ENCODE data around the gene HNF1A.

HNF1A gene

DNA sequence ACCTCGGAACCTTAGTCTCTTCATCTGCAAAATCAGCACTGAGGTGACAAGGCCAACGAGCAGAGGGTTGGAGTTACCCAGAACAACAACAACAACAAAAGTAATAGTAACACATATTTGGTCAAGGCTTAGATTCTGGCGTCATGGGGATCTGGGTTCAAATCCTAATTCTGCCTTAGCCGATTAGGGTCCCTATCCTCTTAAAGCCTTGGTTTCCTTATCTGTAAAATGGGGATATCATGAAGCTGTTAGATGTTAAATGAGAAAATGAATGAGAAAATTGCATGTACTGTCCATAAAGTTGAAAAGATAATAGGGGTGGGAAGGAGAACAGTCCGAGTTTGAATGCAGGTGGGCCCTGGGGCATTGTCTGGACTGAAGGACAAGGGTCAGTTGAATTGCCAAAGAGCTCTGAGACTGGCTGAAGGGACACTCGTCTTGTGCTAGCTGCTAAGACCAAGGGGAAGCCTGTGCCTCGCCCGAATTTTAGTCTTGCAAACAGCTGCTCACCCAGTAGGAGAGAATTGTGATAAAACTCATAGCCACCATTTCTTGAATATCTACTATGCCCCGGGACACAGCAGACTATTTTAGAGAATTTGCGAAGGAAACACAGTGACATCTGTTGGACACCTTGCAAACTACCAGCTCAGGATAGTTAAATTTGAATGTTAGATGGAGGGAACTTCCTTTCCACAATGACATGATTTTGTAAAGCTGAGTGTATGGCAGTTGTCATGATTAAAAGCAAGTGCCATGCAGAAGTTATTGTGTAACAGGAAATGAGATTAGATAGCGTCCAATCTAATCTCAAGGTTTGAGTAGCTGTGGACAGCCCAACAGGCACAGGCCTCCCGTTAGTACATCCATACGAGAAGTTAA lies 6.8 kb upstream of the HNF1A start:
- no peak for DNase-seq
- Mint-ChIP-seq H3K27me3 (ENCODE audit: low read depth, poor library complexity) (peaks cover 15% of the 10 kb centered on the region), H3K9me3 (no peaks in the 10 kb centered on the region), H3K4me1 (peaks cover 14% of the 10 kb centered on the region), H3K27ac (no peak overlapping the region), H3K4me3 (no peak overlapping the region), H3K36me3 (ENCODE audit: low read depth) (no peaks in the 10 kb centered on the region)
- TF ChIP-seq, protein P1, sequence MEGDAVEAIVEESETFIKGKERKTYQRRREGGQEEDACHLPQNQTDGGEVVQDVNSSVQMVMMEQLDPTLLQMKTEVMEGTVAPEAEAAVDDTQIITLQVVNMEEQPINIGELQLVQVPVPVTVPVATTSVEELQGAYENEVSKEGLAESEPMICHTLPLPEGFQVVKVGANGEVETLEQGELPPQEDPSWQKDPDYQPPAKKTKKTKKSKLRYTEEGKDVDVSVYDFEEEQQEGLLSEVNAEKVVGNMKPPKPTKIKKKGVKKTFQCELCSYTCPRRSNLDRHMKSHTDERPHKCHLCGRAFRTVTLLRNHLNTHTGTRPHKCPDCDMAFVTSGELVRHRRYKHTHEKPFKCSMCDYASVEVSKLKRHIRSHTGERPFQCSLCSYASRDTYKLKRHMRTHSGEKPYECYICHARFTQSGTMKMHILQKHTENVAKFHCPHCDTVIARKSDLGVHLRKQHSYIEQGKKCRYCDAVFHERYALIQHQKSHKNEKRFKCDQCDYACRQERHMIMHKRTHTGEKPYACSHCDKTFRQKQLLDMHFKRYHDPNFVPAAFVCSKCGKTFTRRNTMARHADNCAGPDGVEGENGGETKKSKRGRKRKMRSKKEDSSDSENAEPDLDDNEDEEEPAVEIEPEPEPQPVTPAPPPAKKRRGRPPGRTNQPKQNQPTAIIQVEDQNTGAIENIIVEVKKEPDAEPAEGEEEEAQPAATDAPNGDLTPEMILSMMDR (IDR thresholded peaks at IDR 0.05) = peak; percentile 71

DNA sequence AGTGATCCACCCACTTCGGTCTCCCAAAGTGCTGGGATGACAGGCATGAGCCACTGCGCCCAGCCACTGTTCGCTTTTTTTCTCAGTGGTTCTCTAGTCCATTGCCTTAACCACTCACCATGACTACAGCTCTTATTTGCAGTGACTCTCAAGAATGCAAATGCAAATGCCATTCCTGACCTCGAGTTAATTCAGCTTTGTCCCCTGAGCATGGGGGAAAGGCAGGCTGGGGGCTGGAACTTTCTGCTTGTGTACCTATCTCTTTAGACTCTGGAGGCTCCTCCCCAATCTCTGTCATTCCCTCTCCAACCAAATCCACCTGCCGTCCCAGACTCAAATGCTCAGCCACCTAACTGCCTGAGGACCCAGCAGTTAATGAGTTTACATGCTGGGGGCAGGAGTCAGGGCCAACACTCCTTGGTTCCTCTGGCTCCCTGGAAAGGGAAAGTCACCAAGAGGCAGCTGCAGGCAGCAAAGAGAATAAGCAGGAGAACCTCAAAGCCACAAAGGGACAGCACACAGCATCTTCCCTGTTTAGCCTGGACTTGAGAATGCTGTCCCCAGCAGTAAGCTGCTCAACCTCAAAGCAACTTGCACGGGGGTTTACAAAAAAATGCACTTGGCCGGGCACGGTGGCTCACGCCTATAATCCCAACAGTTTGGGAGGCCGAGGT lies 5.3 kb upstream of the HNF1A start:
- H3K9me3 Mint-ChIP-seq = no peaks in the 10 kb centered on the region
- DNase-seq = no peak
- TF ChIP-seq, protein P1 (IDR thresholded peaks at IDR 0.05) = no peak
- H3K27ac Mint-ChIP-seq = no peak overlapping the region
- H3K4me1 Mint-ChIP-seq = peaks cover 10% of the 10 kb centered on the region
- H3K4me3 Mint-ChIP-seq = no peak overlapping the region
- H3K36me3 Mint-ChIP-seq (ENCODE audit: low read depth) = no peaks in the 10 kb centered on the region
- H3K27me3 Mint-ChIP-seq (ENCODE audit: low read depth, poor library complexity) = peaks cover 15% of the 10 kb centered on the region

DNA sequence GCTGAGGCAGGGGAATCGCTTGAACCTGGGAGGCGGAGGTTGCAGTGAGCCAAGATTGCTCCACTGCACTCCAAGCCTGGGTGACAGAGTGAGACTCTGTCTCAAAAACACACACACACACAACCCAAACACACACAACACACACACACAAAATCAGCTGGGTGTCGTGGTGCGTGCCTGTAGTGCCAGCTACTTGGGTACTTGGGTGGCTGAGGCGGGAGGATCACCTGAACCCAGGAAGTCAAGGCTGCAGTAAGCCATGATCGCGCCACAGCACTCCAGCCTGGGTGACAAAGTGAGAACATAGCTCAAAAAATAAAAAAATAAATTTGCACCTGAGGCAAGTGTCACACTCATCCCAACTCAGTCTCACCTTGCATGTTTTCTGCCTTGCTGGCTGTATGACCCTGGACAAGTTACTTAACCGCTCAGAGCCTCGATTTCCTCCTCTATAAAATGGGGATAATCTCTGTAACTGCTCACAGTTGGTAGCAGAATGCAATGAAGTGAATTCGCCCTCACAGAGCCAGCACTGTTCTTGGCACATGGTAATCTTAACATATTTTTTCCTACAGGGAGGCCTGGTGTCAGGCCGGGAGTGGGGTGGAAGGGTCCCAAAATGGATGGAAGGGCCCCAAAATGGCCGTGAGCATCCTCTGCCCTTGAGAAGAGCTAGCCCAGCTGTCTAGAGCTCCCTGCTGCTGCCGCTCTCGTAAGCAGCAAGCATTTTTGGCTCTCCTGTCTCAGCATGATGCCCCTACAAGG lies 630 bp upstream of the HNF1A start:
- TF ChIP-seq, protein P1 (IDR thresholded peaks at IDR 0.05) = no peak
- Mint-ChIP-seq H3K9me3 (no peaks in the 10 kb centered on the region), H3K4me1 (peaks cover 10% of the 10 kb centered on the region), H3K27me3 (ENCODE audit: low read depth, poor library complexity) (peaks cover 13% of the 10 kb centered on the region), H3K4me3 (no peak overlapping the region), H3K27ac (no peak overlapping the region), H3K36me3 (ENCODE audit: low read depth) (no peaks in the 10 kb centered on the region)
- DNase-seq = no peak

DNA sequence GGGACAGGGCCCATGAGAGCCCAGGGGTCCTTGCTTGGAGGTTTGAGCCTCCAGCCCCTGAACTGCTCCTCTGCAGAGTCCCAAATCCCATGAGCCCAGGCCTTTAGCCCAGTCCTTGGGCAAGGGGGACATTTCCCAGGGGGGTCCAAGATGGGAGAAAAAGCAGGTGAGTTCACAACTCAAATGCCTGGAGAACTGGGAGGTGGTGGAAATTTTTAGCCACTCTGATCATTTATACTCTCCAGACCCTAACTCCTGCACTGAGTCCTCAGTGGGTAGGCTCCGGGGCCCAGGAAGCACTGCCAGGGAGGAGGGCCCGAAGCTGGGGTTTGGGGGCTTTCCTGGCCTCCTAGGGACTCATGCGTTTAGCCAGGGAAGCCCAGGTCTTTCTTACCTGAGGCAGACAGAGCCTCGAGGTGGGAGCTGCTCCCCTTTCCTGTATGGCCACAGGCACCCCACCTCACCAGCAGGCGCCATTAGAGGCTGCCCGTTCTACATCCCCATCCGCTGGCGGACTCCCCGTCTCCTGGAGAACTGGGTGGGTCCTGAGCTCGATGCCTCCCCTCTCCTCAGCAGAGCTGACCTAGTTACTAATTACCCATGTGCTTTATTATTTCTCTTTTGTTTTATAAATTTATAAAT lies 998 bp downstream of the HNF1A start:
- H3K27ac Mint-ChIP-seq = no peak overlapping the region
- H3K27me3 Mint-ChIP-seq (ENCODE audit: low read depth, poor library complexity) = peaks cover 5% of the 10 kb centered on the region
- H3K36me3 Mint-ChIP-seq (ENCODE audit: low read depth) = no peaks in the 10 kb centered on the region
- DNase-seq = no peak
- no peak overlapping the region for H3K4me3 Mint-ChIP-seq
- TF ChIP-seq, protein P1 (IDR thresholded peaks at IDR 0.05) = no peak
- H3K4me1 Mint-ChIP-seq = peaks cover 14% of the 10 kb centered on the region
- H3K9me3 Mint-ChIP-seq = no peaks in the 10 kb centered on the region

DNA sequence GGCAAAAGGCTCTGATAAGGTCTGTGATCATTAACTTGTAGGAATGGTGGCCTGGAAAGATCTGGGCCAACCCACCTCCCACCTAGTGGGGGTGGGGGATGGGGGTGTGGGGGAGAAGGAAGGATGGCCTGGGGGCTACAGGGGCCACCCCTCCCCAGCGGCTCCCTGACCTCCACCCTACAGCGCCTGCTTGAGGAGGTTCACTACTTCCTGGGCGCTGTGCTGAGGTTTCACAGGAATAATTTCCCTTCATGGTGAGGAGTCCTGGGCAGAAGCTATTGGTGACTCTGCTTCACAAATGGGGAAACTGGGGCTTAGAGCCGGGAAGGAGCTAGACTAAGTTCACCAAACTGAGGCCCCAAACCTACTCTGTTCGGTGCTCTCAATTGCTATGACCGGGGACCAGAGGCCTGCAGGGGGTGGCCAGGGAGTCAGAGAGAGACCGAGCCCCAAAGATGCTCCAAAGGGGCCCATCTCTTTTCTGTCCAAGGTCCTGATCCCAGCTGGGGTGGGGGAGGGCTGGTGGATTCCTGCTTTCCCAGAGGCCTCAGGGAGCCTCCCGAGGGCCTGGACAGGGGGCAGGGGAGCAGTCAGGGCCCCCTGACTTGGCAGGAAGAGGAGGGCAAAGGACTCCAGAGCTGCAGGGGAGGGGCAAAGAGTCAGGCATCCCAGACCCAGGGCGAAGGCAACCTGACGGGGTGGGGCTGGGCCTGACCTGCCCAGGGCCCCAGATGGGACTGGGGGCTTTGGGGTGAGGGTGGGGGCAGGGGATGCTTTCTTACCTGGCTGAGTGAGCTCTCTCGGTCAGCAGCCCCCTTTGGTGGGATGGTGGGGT lies 1.7 kb downstream of the HNF1A start:
- Mint-ChIP-seq H3K27me3 (ENCODE audit: low read depth, poor library complexity) (peaks cover 4% of the 10 kb centered on the region), H3K4me3 (no peak overlapping the region), H3K36me3 (ENCODE audit: low read depth) (no peaks in the 10 kb centered on the region), H3K9me3 (no peaks in the 10 kb centered on the region), H3K27ac (no peak overlapping the region), H3K4me1 (peaks cover 15% of the 10 kb centered on the region)
- DNase-seq = peak; percentile 33
- TF ChIP-seq, protein P1 (IDR thresholded peaks at IDR 0.05) = no peak

Data from nephron progenitor cell (in vitro differentiated cells).